HEK293 (cell line): ENCODE data around the gene PNPLA2.

ENCODE experiments used
- GLI2 ChIP-seq: fragments of 450-650 bp; formaldehyde crosslinking; IDR thresholded peaks from 2 replicates; pipeline ENCODE4; 2017; ENCODE audit warnings: missing biosample characterization, missing genetic modification characterization, low read depth, borderline replicate concordance
- HOXD13 ChIP-seq: sonication (generic); formaldehyde crosslinking; IDR thresholded peaks from 2 replicates; pipeline ENCODE4 v1.8.0; 2022; ENCODE audit warnings: missing genetic modification reagents, borderline replicate concordance
- INSM2 ChIP-seq: fragments of 450-650 bp; formaldehyde crosslinking; IDR thresholded peaks from 2 replicates; pipeline ENCODE4 v1.5.1; 2016; ENCODE audit warnings: missing biosample characterization, missing genetic modification characterization
- PRDM2 ChIP-seq: fragments of 450-650 bp; formaldehyde crosslinking; IDR thresholded peaks from 2 replicates; pipeline ENCODE4 v1.5.1; 2016; ENCODE audit warnings: missing biosample characterization, missing genetic modification characterization, borderline replicate concordance
- REST ChIP-seq: fragments of 450-650 bp; formaldehyde crosslinking; IDR thresholded peaks from 2 replicates; pipeline ENCODE4 v1.5.1; 2016; ENCODE audit warnings: missing biosample characterization, missing genetic modification characterization
- TSHZ1 ChIP-seq: fragments of 450-650 bp; formaldehyde crosslinking; IDR thresholded peaks from 2 replicates; pipeline ENCODE4 v1.5.1; 2016; ENCODE audit warnings: missing biosample characterization, missing genetic modification characterization, borderline replicate concordance
- ZNF169 ChIP-seq: fragments of 450-650 bp; formaldehyde crosslinking; IDR thresholded peaks from 2 replicates; pipeline ENCODE4 v1.5.1; 2016; ENCODE audit warnings: missing biosample characterization, missing genetic modification characterization
- ZNF223 ChIP-seq: fragments of 450-650 bp; formaldehyde crosslinking; IDR thresholded peaks from 2 replicates; pipeline ENCODE4 v1.5.1; 2016; ENCODE audit warnings: missing biosample characterization, missing genetic modification characterization
- ZNF280C ChIP-seq: fragments of 450-650 bp; formaldehyde crosslinking; IDR thresholded peaks from 2 replicates; pipeline ENCODE4 v1.5.1; 2016; ENCODE audit warnings: missing biosample characterization, missing genetic modification characterization
- ZNF302 ChIP-seq: fragments of 450-650 bp; formaldehyde crosslinking; IDR thresholded peaks from 2 replicates; pipeline ENCODE4 v1.5.1; 2016; ENCODE audit warnings: missing biosample characterization, missing genetic modification characterization, low read depth
- ZNF324 ChIP-seq: fragments of 450-650 bp; formaldehyde crosslinking; IDR thresholded peaks from 2 replicates; pipeline ENCODE4 v1.5.1; 2016; ENCODE audit warnings: missing biosample characterization, missing genetic modification characterization
- ZNF530 ChIP-seq: fragments of 450-650 bp; formaldehyde crosslinking; IDR thresholded peaks from 2 replicates; pipeline ENCODE4 v1.5.1; 2016; ENCODE audit warnings: low read depth, missing biosample characterization, missing genetic modification characterization
- ZNF580 ChIP-seq: fragments of 450-650 bp; formaldehyde crosslinking; IDR thresholded peaks from 2 replicates; pipeline ENCODE4 v1.5.1; 2016; ENCODE audit warnings: missing biosample characterization, missing genetic modification characterization
- ZNF626 ChIP-seq: fragments of 450-650 bp; sonication (Bioruptor Pico); formaldehyde crosslinking; IDR thresholded peaks from 2 replicates; pipeline ENCODE4 v1.5.1; 2018; ENCODE audit warnings: missing biosample characterization, missing genetic modification characterization, inconsistent platforms
- ZNF677 ChIP-seq: fragments of 450-650 bp; IDR thresholded peaks from 2 replicates; pipeline ENCODE4 v1.5.0; 2018; ENCODE audit warnings: missing biosample characterization, mild to moderate bottlenecking, missing genetic modification characterization, moderate library complexity
- ZSCAN5A ChIP-seq: fragments of 450-650 bp; formaldehyde crosslinking; IDR thresholded peaks from 2 replicates; pipeline ENCODE4 v1.5.1; 2016; ENCODE audit warnings: missing biosample characterization, missing genetic modification characterization

PNPLA2 gene

GRCh38 chr11:809287-810039, 9.3 kb upstream of the PNPLA2 start, which contains the start of gene RPLP2 (continued):
- TF ChIP-seq PRDM2 (tag by site-specific recombination) (no peak), ZNF626 (tag by site-specific recombination) (no peak), ZNF223 (no peak), INSM2 (tag by site-specific recombination) (peak; percentile 33; the same call in 1 of the 2 replicates), ZNF302 (tag by site-specific recombination) (no peak), REST (tag by site-specific recombination) (no peak), GLI2 (tag by site-specific recombination) (no peak), ZNF677 (tag by site-specific recombination) (no peak), HOXD13 (CRISPR knock-in tag) (no peak), TSHZ1 (tag by site-specific recombination) (no peak), ZNF280C (tag by site-specific recombination) (no peak), ZNF324 (tag by site-specific recombination) (peak; percentile 85; the same call in 1 of the 2 replicates), ZNF580 (tag by site-specific recombination) (peak; percentile 36; the same call in 1 of the 2 replicates), ZNF530 (no peak), ZSCAN5A (tag by site-specific recombination) (no peak; the same call in 1 of the 2 replicates), ZNF169 (tag by site-specific recombination) (no peak)
